HUDEP-2 (cell line): ENCODE measurements around the gene LY6G6C.

ENCODE experiments used
- DNase-seq, 76 experiments: peaks; one replicate each; lab custom pipeline; 2025; ENCODE audit not compliant: unreplicated experiment in 76 of 76; lab: John Stamatoyannopoulos, UW

LY6G6C gene

GRCh38 chr6:31727717-31728671, 6.4 kb upstream of the LY6G6C start:
- DNase-seq: peak in 3 of 76 experiments; percentile 24 to 38 (median 26)

GRCh38 chr6:31727034-31727716, 5.6 kb upstream of the LY6G6C start:
- DNase-seq: peak in 27 of 76 experiments; percentile 18 to 47 (median 32)

GRCh38 chr6:31725502-31726350, 4.2 kb upstream of the LY6G6C start:
- DNase-seq: peak in 27 of 76 experiments; percentile 8 to 53 (median 31)

- no peak for DNase-seq
Observed at GRCh38 chr6:31723980-31724691, 2.6 kb upstream of the LY6G6C start.

- no peak for DNase-seq
Observed at GRCh38 chr6:31723245-31723979, 1.9 kb upstream of the LY6G6C start, which contains the start of gene MPIG6B. TSS of gene MPIG6B (plus strand) at chr6:31723373. CDS start at chr6:31723384, 11 bp downstream.

- DNase-seq: no peak
Observed at GRCh38 chr6:31722173-31722572, 627 bp upstream of the LY6G6C start.

- DNase-seq: no peak
Observed at GRCh38 chr6:31720196-31720770, 1.3 kb downstream of the LY6G6C start.

GRCh38 chr6:31719001-31719400, 2.5 kb downstream of the LY6G6C start:
- no peak for DNase-seq

- DNase-seq: no peak
Observed at GRCh38 chr6:31718265-31718664, 3.3 kb downstream of the LY6G6C start.

GRCh38 chr6:31717499-31718222, 3.9 kb downstream of the LY6G6C start:
- no peak for DNase-seq

GRCh38 chr6:31715022-31715958, 6.3 kb downstream of the LY6G6C start, which contains the start of gene LY6G6D:
TSS of gene LY6G6D (plus strand) at chr6:31715348. CDS start at chr6:31715356, 8 bp downstream.
- no peak for DNase-seq

- no peak for DNase-seq
Observed at GRCh38 chr6:31713991-31714684, 7.4 kb downstream of the LY6G6C start.

- DNase-seq: no peak
Observed at GRCh38 chr6:31713465-31713864, 8.1 kb downstream of the LY6G6C start.

GRCh38 chr6:31712296-31712695, 9.2 kb downstream of the LY6G6C start:
- peak in 22 of 76 experiments; percentile 5 to 48 (median 28) for DNase-seq

- DNase-seq: peak in 65 of 76 experiments; percentile 17 to 78 (median 56)
Observed at GRCh38 chr6:31711233-31711632, 10.3 kb downstream of the LY6G6C start.

GRCh38 chr6:31710523-31711219, 10.9 kb downstream of the LY6G6C start:
- no peak for DNase-seq
